Right cardiac atrium (tissue), 5 donors: ENCODE measurements around the gene SUGP1. TPM values are rescaled to one million over a fixed set of nuclear protein-coding genes. Genes with fewer than 3 reads are reported as not detected.
A peak's percentile ranks its signal among the peaks of the same experiment; 100 is the strongest.

ENCODE experiments used
- ATAC-seq, 2 donors: fragments of 200-7000 bp; cut with Tn5 transposase; one replicate each; pipeline versions ENCODE4 v1.8.0 to v1.9.1; 2020; ENCODE audit warnings: moderate library complexity in 2 of 2, mild to moderate bottlenecking in 1 of 2
- DNase-seq, 3 donors: peaks; one replicate each; pipeline ENCODE4 v3.0.0-alpha.2; 2020
- H3K27ac ChIP-seq: one replicate; pipeline ENCODE4 v1.5.1; 2013; ENCODE audit warnings: mild to moderate bottlenecking, low read length, control low read depth, moderate library complexity
- H3K27me3 ChIP-seq: one replicate; pipeline ENCODE4 v1.6.1; 2013; ENCODE audit not compliant: control insufficient read depth, insufficient read depth
- H3K4me1 ChIP-seq: one replicate; pipeline ENCODE4 v1.6.1; 2013; ENCODE audit warnings: low read length; ENCODE audit not compliant: control insufficient read depth, insufficient read depth
- H3K4me3 ChIP-seq: one replicate; pipeline ENCODE4 v1.5.1; 2013; ENCODE audit warnings: low read length, control low read depth
- H3K9me3 ChIP-seq: one replicate; pipeline ENCODE4 v1.6.1; 2013; ENCODE audit warnings: low read length; ENCODE audit not compliant: control insufficient read depth
- WGBS: extraction: QIAGEN DNeasy Blood & Tissue Kit; methylation state at CpG from one replicate; pipeline ENCODE4 v1.1.7; 2013; 5-methylcytosine and 5-hydroxymethylcytosine counted together
- intact Hi-C, 4 donors: fragments of 100-400 bp; cut with DNase I; formaldehyde crosslinking; loops; one replicate each; pipeline versions ENCODE4 v1.11.0 to v1.14.0; 2022 to 2023
- polyA plus RNA-seq: library from polyadenylated mRNA; stranded (reverse); fragments of 200-250 nt; gene quantifications from one replicate; pipeline ENCODE4 v1.2.3, GENCODE V29; 2013
- total RNA-seq, 4 donors: library from RNA; stranded (reverse); fragmentation: NEBNext Ultra II Directional; extraction: Animal tissue kit (Norgen Biotek cat#: 25700); gene quantifications; one replicate each; pipeline ENCODE4 v1.2.1, GENCODE V29; 2021
- donor health status: healthy with polysubstance abuse.
- donor health status: DM: no; HTN: yes; CAD: no.
- donor health status: DM: no; HTN: no; CAD: no.
- donor health status: DM: no; HTN: yes; CAD: no; lungs with severe emphysema.
- donor health status: DM: yes; HTN: yes; CAD: no.

Gene SUGP1
- total and polyA plus RNA-seq, 5 donors, result 27.4 to 44.9 (median 41.2) TPM

DNA sequence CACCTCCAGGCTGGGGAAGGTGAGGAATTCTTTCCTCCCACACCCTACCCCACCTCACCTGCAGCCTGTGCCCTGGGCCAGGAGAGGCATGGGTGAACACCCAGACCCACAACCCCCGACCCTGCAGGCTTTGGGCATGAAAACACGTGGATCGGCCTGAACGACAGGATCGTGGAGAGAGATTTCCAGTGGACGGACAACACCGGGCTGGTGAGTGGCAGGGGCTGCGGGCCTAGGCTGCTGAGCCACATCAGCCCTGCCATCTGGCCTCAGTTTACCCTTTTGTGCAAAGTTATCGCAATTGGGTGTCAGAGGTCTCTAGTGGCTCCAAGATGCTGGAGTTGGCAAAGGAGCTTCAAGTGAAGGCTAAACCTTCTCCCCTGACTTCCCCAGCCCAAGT is 79.8 kb downstream of the SUGP1 start:
- Histone ChIP-seq H3K27me3 (no peaks in the 10 kb centered on the region), H3K27ac (no peak overlapping the region), H3K9me3 (no peaks in the 10 kb centered on the region), H3K4me1 (no peaks in the 10 kb centered on the region), H3K4me3 (no peak overlapping the region)
- 82% methylated on average over 9 of the region's 9 CpGs for WGBS
- DNase-seq (no peak), ATAC-seq (no peak)
- intact Hi-C loops, result no loop called here

DNA sequence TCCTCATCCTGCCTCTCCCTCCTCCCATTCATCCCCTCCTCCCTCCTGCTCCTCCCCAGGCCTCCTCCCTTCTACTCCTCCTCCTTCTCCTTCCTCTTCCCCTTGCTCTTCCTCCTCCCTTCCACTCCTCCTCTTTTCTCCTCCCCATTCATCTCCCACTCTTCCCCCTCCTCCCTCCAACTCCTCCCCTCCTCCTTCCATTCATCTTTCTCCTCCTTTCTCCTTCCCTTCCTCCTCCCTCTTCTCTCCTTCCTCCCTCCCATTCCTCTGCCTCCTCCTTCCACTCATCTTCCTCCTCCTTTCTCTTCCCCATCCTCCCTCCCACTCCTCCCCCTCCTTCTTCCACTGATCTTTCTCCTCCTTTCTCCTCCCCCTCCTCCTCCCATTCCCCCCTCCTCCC is 80.6 kb downstream of the SUGP1 start:
- Histone ChIP-seq H3K27ac (no peak overlapping the region), H3K4me3 (no peak overlapping the region), H3K9me3 (peaks cover 3% of the 10 kb centered on the region), H3K27me3 (no peaks in the 10 kb centered on the region), H3K4me1 (no peaks in the 10 kb centered on the region)
- DNase-seq (no peak), ATAC-seq (no peak)
- intact Hi-C loops, result no loop called here

DNA sequence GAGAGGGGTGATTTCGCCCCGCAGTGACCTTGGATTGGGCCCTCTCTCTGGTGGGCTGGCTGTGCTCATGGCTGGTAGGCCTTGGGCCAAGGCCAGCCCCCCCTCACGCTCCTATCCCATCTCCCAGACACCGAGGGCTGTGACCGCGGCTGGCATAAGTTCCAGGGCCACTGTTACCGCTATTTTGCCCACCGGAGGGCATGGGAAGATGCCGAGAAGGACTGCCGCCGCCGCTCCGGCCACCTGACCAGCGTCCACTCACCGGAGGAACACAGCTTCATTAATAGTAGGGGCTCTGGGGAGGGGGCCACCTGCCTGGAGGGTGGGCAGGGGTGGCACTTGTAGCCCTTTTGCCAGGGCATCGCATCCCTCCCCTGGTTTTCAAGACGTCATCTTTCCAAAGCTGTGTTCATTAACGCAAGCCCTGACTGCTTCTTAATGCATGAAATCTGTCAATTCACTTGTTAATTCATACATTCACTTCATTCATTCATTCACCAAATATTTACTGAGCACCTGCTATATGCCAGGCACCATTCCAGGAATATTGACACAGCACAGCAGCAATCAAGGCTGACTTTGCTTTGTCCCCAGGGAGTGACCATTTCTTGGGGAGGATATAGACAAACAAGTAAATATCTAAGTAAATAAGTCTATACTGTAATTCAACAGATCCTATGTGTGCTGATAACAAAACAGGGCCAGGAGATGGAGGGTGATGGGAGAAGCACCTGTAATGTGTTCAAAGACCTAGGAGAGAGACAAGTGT is 82.0 kb downstream of the SUGP1 start:
- no peaks in the 10 kb centered on the region for H3K4me1 ChIP-seq
- H3K4me3 ChIP-seq, result no peak overlapping the region
- ATAC-seq, result peak in 1 of 2 donors; percentile 16
- intact Hi-C loops, result no loop called here
- H3K9me3 ChIP-seq, result peaks cover 12% of the 10 kb centered on the region
- 84% methylated on average over 18 of the region's 18 CpGs for WGBS
- H3K27me3 ChIP-seq, result no peaks in the 10 kb centered on the region
- H3K27ac ChIP-seq, result no peak overlapping the region
- DNase-seq, result no peak

DNA sequence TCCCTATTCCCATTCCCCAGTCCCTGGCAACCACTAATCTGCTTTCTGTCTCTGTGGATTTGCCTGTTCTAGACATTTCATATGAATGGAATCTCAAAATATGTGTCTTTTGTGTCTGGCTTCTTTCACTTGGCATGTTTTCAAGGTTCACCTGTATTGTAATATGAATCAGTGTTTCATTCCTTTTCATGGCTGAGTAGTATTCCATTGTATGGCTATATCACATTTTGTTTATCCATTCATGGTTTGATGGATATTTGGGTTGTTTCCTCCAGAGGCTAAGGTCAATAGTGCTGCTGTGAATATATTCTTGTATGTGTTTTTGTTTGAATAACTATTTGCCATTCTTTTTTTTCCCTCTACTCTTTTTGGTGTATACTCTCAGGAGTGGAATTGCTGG is 84.1 kb downstream of the SUGP1 start:
- Histone ChIP-seq H3K4me1 (no peaks in the 10 kb centered on the region), H3K4me3 (no peak overlapping the region), H3K9me3 (peaks cover 12% of the 10 kb centered on the region), H3K27ac (no peak overlapping the region), H3K27me3 (no peaks in the 10 kb centered on the region)
- no peak for DNase-seq
- intact Hi-C loops, result no loop called here
- no peak for ATAC-seq

DNA sequence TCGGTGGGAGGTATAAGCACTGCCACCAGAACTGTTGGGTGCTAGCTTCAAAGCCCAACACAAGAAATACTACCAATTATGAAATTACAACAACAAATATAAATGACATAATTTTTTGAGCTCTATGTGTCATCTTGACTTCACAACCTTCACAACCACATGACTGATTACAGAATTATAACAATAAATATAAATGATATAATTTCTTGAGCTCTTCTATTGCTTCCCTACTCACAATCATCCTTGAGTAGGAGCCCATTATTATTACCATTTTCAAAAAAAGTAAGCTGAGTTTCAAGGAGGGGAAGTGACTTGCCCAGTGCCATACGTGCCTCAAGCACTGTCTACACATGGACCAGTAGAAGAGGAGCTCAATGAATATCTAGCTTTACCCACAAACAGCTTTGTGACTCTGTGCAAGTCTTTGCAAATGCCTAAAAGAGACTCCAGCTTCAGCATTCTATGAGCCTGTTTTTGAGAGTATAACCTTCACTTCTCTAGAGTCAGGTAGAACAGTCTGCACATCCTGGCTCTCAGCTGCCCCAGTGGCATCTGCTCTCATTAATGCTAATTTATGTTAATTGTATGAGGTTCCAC is 86.0 kb downstream of the SUGP1 start:
- Histone ChIP-seq H3K27me3 (no peaks in the 10 kb centered on the region), H3K9me3 (peaks cover 12% of the 10 kb centered on the region), H3K27ac (no peak overlapping the region), H3K4me1 (no peaks in the 10 kb centered on the region), H3K4me3 (no peak overlapping the region)
- intact Hi-C loops, result no loop called here
- no peak for DNase-seq
- no peak for ATAC-seq
- WGBS, result 89% methylated on average over 2 of the region's 2 CpGs

DNA sequence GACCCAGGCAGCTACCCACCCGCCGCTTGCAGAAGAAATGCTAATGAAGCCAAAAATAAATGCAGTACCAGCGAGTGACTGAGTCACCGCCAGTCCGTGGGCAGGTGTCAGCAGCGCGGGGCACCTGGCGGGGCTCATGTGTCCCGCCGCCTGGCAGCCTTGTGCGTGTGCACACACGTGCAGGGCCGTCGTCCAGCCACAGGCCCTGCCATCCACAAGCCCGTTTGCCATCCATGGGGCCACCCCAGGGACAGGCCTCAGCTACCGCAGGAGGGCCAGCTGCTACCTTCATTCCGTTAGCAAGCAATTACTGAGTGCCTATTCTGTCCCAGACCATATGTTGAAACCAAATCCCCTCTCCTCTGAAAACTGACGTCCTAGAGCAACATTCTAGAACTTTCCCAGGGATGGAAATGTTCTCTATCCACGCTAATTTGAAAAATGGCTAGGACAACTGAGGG is 88.0 kb downstream of the SUGP1 start:
- no peak overlapping the region for H3K4me3 ChIP-seq
- no peak overlapping the region for H3K27ac ChIP-seq
- WGBS, result 79% methylated on average over 19 of the region's 19 CpGs
- H3K4me1 ChIP-seq, result no peaks in the 10 kb centered on the region
- intact Hi-C loops, result no loop called here
- peaks cover 12% of the 10 kb centered on the region for H3K9me3 ChIP-seq
- DNase-seq, result no peak
- H3K27me3 ChIP-seq, result no peaks in the 10 kb centered on the region
- ATAC-seq, result no peak

DNA sequence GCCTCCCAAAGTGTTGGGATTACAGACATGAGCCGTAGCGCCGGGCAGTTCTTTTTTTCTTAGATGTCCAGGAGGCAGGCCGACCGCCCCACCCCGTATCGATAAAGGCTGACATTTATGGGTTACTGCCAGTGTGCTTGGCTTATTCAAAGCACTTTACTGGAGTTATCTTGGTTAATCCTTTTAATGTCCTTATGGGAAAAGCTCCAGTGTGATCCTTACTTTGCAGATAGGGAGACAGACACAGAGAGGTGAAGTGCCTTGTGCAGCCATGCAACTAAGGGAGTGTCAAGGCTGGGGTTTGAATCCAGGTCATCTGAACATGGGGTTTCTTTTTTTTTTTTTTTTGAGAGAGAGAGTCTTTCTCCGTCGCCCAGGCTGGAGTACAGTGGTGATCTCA is 89.3 kb downstream of the SUGP1 start:
- Histone ChIP-seq H3K27me3 (no peaks in the 10 kb centered on the region), H3K4me3 (no peak overlapping the region), H3K4me1 (no peaks in the 10 kb centered on the region), H3K27ac (no peak overlapping the region), H3K9me3 (peaks cover 12% of the 10 kb centered on the region)
- DNase-seq (no peak), ATAC-seq (no peak)
- 79% methylated on average over 9 of the region's 9 CpGs for WGBS
- intact Hi-C loops, result no loop called here

DNA sequence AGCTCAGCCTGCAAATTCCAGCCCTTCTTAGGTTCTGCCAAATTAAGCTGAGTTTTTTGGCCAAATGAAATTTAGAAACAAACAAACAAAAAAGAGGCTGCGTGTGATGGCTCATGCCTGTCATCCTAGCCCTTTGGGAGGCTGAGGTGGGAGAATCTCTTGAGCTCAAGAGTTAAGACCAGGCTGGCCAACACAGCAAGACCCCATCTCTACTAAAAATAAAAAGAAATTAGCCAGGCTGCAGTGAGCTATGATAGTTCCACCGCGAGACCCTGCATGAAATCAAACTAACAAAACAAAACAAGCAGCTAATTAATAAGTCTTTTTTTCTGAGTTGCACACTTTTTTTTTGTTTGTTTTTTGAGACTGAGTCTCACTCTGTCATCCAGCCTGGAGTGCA is 90.6 kb downstream of the SUGP1 start:
- DNase-seq, result no peak
- Histone ChIP-seq H3K27ac (no peak overlapping the region), H3K4me1 (no peaks in the 10 kb centered on the region), H3K9me3 (peaks cover 9% of the 10 kb centered on the region), H3K27me3 (no peaks in the 10 kb centered on the region), H3K4me3 (no peak overlapping the region)
- 86% methylated on average over 3 of the region's 3 CpGs for WGBS
- intact Hi-C loops, result no loop called here
- no peak for ATAC-seq

DNA sequence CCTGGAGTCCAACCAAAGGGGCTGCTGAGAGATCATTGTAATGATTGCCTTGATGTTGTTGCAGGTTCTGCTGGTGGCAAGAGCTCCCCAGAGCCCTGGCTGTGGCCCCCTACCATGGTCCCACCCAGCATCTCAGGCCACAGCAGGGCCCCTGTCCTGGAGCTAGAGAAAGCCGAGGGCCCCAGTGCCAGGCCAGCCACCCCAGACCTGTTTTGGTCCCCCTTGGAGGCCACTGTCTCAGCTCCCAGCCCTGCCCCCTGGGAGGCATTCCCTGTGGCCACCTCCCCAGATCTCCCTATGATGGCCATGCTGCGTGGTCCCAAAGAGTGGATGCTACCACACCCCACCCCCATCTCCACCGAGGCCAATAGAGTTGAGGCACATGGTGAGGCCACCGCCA is 93.1 kb downstream of the SUGP1 start:
- no peaks in the 10 kb centered on the region for H3K27me3 ChIP-seq
- intact Hi-C loops, result no loop called here

DNA sequence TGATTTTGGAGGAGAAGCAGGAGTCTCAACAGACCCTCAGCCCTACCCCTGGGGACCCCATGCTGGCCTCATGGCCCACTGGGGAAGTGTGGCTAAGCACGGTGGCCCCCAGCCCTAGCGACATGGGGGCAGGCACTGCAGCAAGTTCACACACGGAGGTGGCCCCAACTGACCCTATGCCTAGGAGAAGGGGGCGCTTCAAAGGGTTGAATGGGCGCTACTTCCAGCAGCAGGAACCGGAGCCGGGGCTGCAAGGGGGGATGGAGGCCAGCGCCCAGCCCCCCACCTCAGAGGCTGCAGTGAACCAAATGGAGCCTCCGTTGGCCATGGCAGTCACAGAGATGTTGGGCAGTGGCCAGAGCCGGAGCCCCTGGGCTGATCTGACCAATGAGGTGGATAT is 93.6 kb downstream of the SUGP1 start:
- H3K27ac ChIP-seq, result no peak overlapping the region
- ATAC-seq (no peak), DNase-seq (no peak)
- H3K27me3 ChIP-seq, result no peaks in the 10 kb centered on the region
- no peaks in the 10 kb centered on the region for H3K9me3 ChIP-seq
- intact Hi-C loops, result no loop called here
- 61% methylated on average over 10 of the region's 10 CpGs for WGBS
- no peaks in the 10 kb centered on the region for H3K4me1 ChIP-seq
- no peak overlapping the region for H3K4me3 ChIP-seq

More for the DNA sequence above, 93.1 kb downstream of the SUGP1 start:
- ATAC-seq, result no peak
- H3K4me1 ChIP-seq, result no peaks in the 10 kb centered on the region
- no peak overlapping the region for H3K4me3 ChIP-seq
- 81% methylated on average over 4 of the region's 4 CpGs for WGBS
- no peak for DNase-seq
- no peaks in the 10 kb centered on the region for H3K9me3 ChIP-seq
- no peak overlapping the region for H3K27ac ChIP-seq

DNA sequence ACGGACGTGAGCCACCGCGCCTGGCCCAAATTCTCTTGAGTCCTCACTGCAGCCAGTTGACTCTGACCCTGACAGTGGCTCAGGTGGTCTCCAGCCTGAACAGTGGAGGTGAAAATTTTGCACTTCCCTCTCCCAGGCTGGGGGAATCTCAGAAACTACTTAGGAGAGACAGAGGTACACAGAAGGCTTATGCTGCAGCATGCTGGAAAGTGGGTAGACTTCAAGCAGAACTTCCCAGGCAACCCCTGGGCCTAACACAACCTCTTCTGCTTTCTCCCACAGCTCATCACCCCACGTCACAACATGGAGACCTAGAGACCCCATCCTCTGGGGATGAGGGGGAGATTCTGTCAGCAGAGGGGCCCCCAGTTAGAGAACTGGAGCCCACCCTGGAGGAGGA is 94.1 kb downstream of the SUGP1 start:
- ATAC-seq, result no peak
- 83% methylated on average over 5 of the region's 5 CpGs for WGBS
- Histone ChIP-seq H3K4me1 (no peaks in the 10 kb centered on the region), H3K27me3 (no peaks in the 10 kb centered on the region), H3K4me3 (no peak overlapping the region), H3K9me3 (no peaks in the 10 kb centered on the region), H3K27ac (no peak overlapping the region)
- no peak for DNase-seq
- intact Hi-C loops, result no loop called here
